GM12874 (cell line): ENCODE data around the gene SPATA19.

Source experiments
- CTCF ChIP-seq: IDR thresholded peaks from 2 replicates; pipeline ENCODE4 v1.5.1; 2011; ENCODE audit warnings: low read depth, mild to moderate bottlenecking, control low read depth, low read length, moderate library complexity; ENCODE audit not compliant: insufficient read depth

Gene SPATA19

GRCh38 chr11:133844217-133844616, 1.1 kb downstream of the SPATA19 start:
- no peak for TF ChIP-seq CTCF

GRCh38 chr11:133843454-133843987, 1.8 kb downstream of the SPATA19 start:
- no peak for TF ChIP-seq CTCF

- no peak for TF ChIP-seq CTCF
Observed at GRCh38 chr11:133842730-133843129, 2.6 kb downstream of the SPATA19 start.

GRCh38 chr11:133842053-133842452, 3.3 kb downstream of the SPATA19 start:
- no peak for TF ChIP-seq CTCF

GRCh38 chr11:133841279-133842043, 3.9 kb downstream of the SPATA19 start:
- no peak for TF ChIP-seq CTCF

GRCh38 chr11:133840479-133840941, 4.8 kb downstream of the SPATA19 start:
- no peak for TF ChIP-seq CTCF

GRCh38 chr11:133835593-133836548, 9.4 kb downstream of the SPATA19 start:
- no peak for TF ChIP-seq CTCF
